GM21737 (cell line): ENCODE measurements around the gene MAP3K14.
"Not testable (repeated sequence)": the region's sequence is repeated elsewhere in the genome, so short reads cannot be mapped to it uniquely, and the experiment has no call there.

Experiments used
- ATAC-seq: cut with Tn5 transposase; IDR thresholded peaks from one replicate; pipeline ENCODE4 v1.9.1; 2021; ENCODE audit warnings: mild to moderate bottlenecking, moderate library complexity; ENCODE audit not compliant: unreplicated experiment

Gene MAP3K14

DNA sequence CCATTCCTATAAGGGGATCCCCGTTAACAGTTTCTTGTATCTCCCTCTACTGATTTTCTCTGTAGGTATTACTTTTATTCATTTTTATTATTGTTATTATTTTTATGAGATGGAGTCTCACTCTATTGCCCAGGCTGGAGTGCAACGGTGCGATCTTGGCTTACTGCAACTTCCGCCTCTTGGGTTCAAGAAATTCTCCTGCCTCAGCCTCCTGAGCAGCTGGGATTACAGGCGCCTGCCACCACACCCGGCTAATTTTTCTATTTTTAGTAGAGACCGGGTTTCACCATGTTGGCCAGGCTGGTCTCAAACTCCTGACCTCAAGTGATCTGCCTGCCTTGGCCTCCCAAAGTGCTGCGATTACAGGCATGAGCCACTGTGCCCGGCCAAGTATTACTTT lies 14.6 kb downstream of the MAP3K14 start:
- ATAC-seq = not testable (repeated sequence)

GRCh38 chr17:45301674-45302073 lies 15.1 kb downstream of the MAP3K14 start:
- no peak for ATAC-seq

DNA sequence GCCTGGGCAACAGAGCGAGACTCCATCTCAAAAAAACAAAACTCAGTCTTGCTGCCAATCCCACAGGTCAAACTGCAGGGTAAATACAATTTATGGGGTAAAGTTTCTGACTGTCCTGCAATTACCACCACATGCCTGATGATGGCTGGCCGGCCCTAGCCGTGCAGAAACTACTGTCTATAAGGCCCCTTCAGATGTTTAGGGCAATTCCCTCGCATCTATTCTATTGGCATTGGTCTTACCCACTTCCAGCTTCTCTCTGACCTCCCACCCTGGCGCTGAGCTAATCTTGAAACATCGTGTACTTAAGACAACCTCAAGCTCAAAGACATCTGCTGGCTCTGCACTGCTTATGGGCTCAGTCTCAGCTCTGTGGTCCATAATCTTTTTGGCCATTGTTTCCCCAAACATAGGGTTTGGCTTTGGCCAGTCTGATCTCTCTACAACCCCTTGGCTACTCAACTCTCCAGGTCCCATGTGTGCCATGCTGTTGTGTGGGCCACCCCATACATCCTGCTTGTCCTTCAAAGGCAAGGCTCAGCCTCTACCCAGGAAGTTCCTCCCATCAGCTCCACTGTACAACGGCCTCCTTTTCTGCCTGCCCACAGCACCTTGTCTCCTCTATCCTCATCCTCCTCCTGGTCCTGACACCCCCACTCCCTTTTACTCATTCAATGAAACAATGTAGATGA lies 16.6 kb downstream of the MAP3K14 start:
- ATAC-seq = no peak

DNA sequence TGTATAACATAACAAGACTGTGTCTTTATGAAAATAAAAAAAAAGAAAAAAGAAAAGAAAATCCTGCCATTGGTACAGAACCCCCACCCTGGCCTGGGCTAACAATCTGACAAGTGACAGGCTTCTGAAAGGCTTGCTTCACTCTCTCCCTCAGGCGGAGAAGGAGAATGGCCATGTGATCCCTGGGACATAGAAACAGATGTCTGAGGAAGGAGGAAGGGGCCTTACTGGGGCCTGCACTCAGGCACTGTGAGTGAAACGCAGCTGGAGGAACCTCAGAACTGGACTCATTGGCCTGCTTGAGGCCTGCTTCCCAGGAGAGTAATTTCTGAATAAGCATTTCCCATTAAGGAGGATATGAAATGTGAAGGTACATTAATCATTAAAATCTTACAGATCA lies 17.5 kb downstream of the MAP3K14 start:
- ATAC-seq = no peak

- no peak for ATAC-seq
Measured at GRCh38 chr17:45298546-45299285, 18.1 kb downstream of the MAP3K14 start.

DNA sequence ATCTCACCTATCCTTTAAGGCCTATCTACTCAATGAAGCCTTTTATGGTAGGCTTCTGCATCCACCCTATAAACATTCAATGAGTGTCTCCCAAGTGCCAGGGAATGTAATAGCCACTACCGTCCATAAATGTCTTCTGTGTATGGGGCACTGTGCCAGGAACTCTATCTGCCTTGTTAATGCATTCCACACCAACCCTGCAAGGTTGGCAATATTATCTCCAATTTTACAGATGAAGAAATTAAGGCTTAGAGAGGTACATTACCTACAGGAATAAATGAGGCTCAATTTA lies 20.0 kb downstream of the MAP3K14 start:
- ATAC-seq = no peak

DNA sequence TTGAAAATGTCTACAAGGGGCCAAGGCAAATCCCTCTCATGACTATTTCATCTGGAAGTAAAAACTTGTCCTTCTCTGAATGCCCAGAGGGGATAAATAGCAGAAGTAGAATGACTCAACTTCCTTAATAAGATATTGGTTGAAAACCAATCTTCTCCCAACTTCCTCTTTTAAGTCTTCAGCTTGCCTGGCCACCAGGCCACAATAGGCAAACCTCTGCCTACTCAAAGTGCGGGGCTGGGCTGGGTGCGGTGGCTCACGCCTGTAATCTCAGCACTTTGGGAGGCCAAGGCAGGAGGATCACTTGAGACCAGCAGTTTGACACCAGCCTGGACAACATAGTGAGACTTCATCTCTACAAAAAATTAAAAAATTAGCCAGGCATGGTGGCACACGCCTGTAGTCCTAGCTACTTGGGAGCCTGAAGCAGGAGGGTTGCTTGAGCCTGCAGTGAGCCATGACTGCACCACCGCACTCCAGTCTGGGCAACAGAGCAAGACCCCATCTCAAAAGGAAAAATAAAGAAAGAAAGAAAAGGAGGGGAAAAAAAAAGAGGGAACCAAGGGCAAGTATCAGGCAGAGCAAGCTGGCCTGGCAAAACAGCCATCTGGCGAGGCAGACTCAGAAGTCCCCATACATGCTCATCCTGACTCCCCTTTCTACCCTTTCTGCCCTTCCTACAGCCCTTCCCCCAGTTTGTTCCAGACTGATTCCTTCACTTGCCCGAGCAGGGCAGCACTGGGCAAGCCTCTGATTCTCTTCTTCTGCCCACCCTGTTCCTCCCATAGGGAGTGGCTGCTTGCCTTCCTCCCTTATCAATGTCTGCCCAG lies 20.6 kb downstream of the MAP3K14 start:
- ATAC-seq = no peak

GRCh38 chr17:45294506-45294905 lies 22.3 kb downstream of the MAP3K14 start:
- no peak for ATAC-seq

GRCh38 chr17:45293413-45294211 lies 23.2 kb downstream of the MAP3K14 start:
- ATAC-seq = no peak

- no peak for ATAC-seq
Measured at GRCh38 chr17:45292696-45293412, 24.0 kb downstream of the MAP3K14 start.

GRCh38 chr17:45291171-45291805 lies 25.5 kb downstream of the MAP3K14 start:
- ATAC-seq = no peak

- ATAC-seq = no peak
Measured at GRCh38 chr17:45290269-45290765, 26.5 kb downstream of the MAP3K14 start.

DNA sequence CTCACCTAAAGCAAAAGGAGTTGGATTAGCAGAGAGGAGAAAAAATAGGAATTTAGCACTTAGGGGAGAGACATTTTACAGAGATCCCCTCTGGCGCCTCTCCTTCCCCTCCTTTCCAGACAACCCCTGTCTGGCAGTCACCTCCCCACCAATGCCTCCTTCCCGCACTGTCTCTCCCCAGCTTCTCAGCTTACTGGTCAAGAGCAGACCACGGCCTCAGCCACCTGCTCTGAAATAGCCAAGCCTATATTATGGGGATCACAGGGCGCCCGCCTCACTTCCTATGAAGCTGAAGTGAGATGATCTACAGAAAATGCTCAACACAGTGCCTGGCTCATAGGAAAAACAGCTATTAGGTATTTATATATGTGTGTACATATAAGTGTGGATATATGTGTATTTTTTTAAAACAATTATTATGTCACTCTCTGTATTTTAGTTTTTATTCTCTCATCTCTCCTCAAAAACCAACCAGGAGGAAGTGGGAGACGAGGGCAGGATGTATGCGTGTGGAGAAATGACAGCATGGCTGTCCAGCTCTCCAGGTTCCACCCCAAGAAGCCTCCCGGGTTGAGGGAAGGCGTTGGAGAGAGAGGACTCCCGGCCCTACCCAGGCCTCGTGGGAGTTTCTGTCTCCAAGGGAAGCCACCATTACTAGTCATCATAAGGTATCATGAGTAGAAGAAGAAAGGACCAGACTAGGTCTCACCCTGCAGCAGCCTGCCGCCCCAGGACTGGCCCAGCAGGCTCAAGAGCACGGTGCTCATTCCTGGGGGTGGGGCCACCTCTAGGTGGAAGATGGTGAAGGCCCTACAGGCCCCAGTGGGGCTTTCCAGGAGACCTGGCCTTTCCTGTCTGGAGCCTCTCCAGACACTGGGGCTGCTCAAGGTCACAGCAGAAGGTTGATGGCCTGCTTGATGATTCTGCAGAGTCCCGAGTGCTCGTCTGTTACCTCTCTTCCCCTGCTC lies 27.2 kb downstream of the MAP3K14 start:
- no peak for ATAC-seq

GRCh38 chr17:45288825-45289224 lies 28.0 kb downstream of the MAP3K14 start:
- no peak for ATAC-seq

GRCh38 chr17:45287526-45288500 lies 29.0 kb downstream of the MAP3K14 start:
- ATAC-seq = no peak

- ATAC-seq = no peak
Measured at GRCh38 chr17:45286286-45286685, 30.5 kb downstream of the MAP3K14 start.
